Measurements from ENCODE around the gene KIAA1958. TPM values are rescaled to one million over a fixed set of nuclear protein-coding genes. Genes with fewer than 3 reads are reported as not detected.

The KIAA1958 gene
- total and polyA plus RNA-seq, 2 donors from 2014 or later, result 2.6 to 15.3 TPM

GRCh38 chr9:112489039-112489546 lies 2.5 kb downstream of the KIAA1958 start:
- H3K36me3 ChIP-seq (ENCODE audit: control insufficient read depth in 2 of 3, insufficient read depth in 3 of 3, low read length in 3 of 3), result no peaks in the 10 kb centered on the region
- H3K27me3 ChIP-seq (ENCODE audit: control insufficient read depth, insufficient read depth, low read length), result no peaks in the 10 kb centered on the region
- H3K9me3 ChIP-seq (ENCODE audit: control insufficient read depth in 2 of 3, insufficient read depth in 1 of 3, low read length in 3 of 3), result peaks cover 0 to 10% (median 0%) of the 10 kb centered on the region in 3 donors
- H3K27ac ChIP-seq (ENCODE audit: low read depth in 2 of 2, low read length in 2 of 2), result no peak overlapping the region
- H3K4me3 ChIP-seq (ENCODE audit: low read length in 3 of 3), result peak overlapping the region in 2 of 3 donors; percentile 47 to 82
- H3K9ac ChIP-seq (ENCODE audit: low read length in 3 of 3), result peak overlapping the region in 1 of 3 donors; percentile 82
- DNase-seq, result peak in 1 of 5 donors; percentile 35
- peaks cover 0 to 27% (median 11%) of the 10 kb centered on the region in 3 donors for H3K4me1 ChIP-seq (ENCODE audit: control insufficient read depth in 2 of 3, insufficient read depth in 2 of 3, low read depth in 1 of 3, low read length in 3 of 3)
- intact Hi-C loops (cut with DNase I), result no loop called here
- TF ChIP-seq, protein P1, sequence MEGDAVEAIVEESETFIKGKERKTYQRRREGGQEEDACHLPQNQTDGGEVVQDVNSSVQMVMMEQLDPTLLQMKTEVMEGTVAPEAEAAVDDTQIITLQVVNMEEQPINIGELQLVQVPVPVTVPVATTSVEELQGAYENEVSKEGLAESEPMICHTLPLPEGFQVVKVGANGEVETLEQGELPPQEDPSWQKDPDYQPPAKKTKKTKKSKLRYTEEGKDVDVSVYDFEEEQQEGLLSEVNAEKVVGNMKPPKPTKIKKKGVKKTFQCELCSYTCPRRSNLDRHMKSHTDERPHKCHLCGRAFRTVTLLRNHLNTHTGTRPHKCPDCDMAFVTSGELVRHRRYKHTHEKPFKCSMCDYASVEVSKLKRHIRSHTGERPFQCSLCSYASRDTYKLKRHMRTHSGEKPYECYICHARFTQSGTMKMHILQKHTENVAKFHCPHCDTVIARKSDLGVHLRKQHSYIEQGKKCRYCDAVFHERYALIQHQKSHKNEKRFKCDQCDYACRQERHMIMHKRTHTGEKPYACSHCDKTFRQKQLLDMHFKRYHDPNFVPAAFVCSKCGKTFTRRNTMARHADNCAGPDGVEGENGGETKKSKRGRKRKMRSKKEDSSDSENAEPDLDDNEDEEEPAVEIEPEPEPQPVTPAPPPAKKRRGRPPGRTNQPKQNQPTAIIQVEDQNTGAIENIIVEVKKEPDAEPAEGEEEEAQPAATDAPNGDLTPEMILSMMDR (IDR thresholded peaks at IDR 0.05; ENCODE audit: borderline replicate concordance, extremely low read depth, insufficient read depth), result no peak
- no peak for FAIRE-seq

DNA sequence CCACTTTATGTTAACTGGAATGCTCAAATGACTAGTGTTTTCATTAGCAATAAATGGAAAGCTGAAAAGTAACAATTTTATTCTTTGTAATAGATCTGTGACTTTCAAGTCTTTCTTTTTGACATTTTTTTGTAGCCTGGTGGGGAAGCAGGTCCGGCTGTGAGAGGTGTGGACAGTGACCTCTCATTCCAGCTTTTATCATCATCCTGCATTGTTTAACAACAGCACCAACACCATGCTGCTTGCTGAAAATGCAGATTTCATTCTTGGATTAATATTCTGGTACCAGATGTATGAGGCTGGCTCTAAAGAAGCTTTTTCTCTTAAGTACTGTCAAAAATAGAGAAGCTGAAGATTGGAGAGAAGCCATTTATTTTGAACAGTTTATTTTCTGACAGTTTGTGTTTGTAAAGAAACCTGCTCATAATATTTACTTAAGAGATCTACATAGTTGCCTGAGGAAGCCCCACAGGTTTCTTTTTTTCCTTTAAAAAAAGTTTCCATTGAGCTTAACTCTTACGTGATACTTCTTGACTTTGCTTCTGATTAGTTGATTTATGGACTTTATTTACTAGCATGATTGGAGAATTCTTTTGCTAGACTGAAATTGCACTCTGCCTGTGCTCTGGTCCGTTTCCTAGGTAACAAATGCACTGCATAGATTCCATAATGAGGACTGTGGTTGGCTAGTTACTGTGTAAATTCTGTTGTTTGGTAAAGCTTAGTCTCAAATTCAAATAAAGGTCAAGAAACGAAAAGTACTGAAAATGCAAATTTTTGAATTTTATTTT lies 3.4 kb downstream of the KIAA1958 start:
- Histone ChIP-seq H3K9me3 (ENCODE audit: control insufficient read depth in 2 of 3, insufficient read depth in 1 of 3, low read length in 3 of 3) (peaks cover 0 to 13% (median 2%) of the 10 kb centered on the region in 3 donors), H3K4me1 (ENCODE audit: control insufficient read depth in 2 of 3, insufficient read depth in 2 of 3, low read depth in 1 of 3, low read length in 3 of 3) (peaks cover 0 to 27% (median 11%) of the 10 kb centered on the region in 3 donors), H3K9ac (ENCODE audit: low read length in 3 of 3) (no peak overlapping the region), H3K36me3 (ENCODE audit: control insufficient read depth in 2 of 3, insufficient read depth in 3 of 3, low read length in 3 of 3) (peaks cover 0 to 2% (median 0%) of the 10 kb centered on the region in 3 donors), H3K4me3 (ENCODE audit: low read length in 3 of 3) (peak overlapping the region in 1 of 3 donors; percentile 6), H3K27me3 (ENCODE audit: control insufficient read depth, insufficient read depth, low read length) (no peaks in the 10 kb centered on the region), H3K27ac (ENCODE audit: low read depth in 2 of 2, low read length in 2 of 2) (peak overlapping the region; percentile 8 to 47)
- peak in 2 of 5 donors; percentile 60 to 65 for DNase-seq
- TF ChIP-seq, protein P1 (IDR thresholded peaks at IDR 0.05; ENCODE audit: borderline replicate concordance, extremely low read depth, insufficient read depth), result no peak
- FAIRE-seq, result no peak
- intact Hi-C loops (cut with DNase I), result no loop called here

- DNase-seq (no peak), FAIRE-seq (no peak)
- peak overlapping the region; percentile 80 to 83 for H3K27ac ChIP-seq (ENCODE audit: low read depth in 2 of 2, low read length in 2 of 2)
- peaks cover 0 to 2% (median 0%) of the 10 kb centered on the region in 3 donors for H3K36me3 ChIP-seq (ENCODE audit: control insufficient read depth in 2 of 3, insufficient read depth in 3 of 3, low read length in 3 of 3)
- peak overlapping the region in 1 of 3 donors; percentile 8 for H3K9ac ChIP-seq (ENCODE audit: low read length in 3 of 3)
- H3K27me3 ChIP-seq (ENCODE audit: control insufficient read depth, insufficient read depth, low read length), result no peaks in the 10 kb centered on the region
- intact Hi-C loops (cut with DNase I), result no loop called here
- TF ChIP-seq, protein P1 (IDR thresholded peaks at IDR 0.05; ENCODE audit: borderline replicate concordance, extremely low read depth, insufficient read depth), result no peak
- H3K4me1 ChIP-seq (ENCODE audit: control insufficient read depth in 2 of 3, insufficient read depth in 2 of 3, low read depth in 1 of 3, low read length in 3 of 3), result peaks cover 0 to 34% (median 8%) of the 10 kb centered on the region in 3 donors
- no peak overlapping the region for H3K4me3 ChIP-seq (ENCODE audit: low read length in 3 of 3)
- H3K9me3 ChIP-seq (ENCODE audit: control insufficient read depth in 2 of 3, insufficient read depth in 1 of 3, low read length in 3 of 3), result peaks cover 0 to 13% (median 2%) of the 10 kb centered on the region in 3 donors
Observed at GRCh38 chr9:112493393-112494137, 6.9 kb downstream of the KIAA1958 start.
